Muscle layer of duodenum (tissue), 2 donors: Measurements from ENCODE around the gene SDK1.

ENCODE experiments used
- H3K27ac ChIP-seq: one replicate; pipeline ENCODE4 v1.7.0; 2013; ENCODE audit warnings: mild to moderate bottlenecking, low read length
- H3K27me3 ChIP-seq: one replicate; pipeline ENCODE4 v1.7.0; 2013; ENCODE audit warnings: low read depth, mild to moderate bottlenecking, control low read depth, low read length
- H3K36me3 ChIP-seq, 2 donors: one replicate each; pipeline ENCODE4 v1.7.0; 2013; ENCODE audit warnings: low read length in 2 of 2, control low read depth in 1 of 2, mild to moderate bottlenecking in 1 of 2; ENCODE audit not compliant: insufficient read depth in 2 of 2, control insufficient read depth in 1 of 2
- H3K4me1 ChIP-seq, 2 donors: one replicate each; pipeline ENCODE4 v1.7.0; 2013; ENCODE audit warnings: low read length in 2 of 2, mild to moderate bottlenecking in 2 of 2, control low read depth in 1 of 2, moderate library complexity in 1 of 2; ENCODE audit not compliant: insufficient read depth in 2 of 2, control insufficient read depth in 1 of 2
- H3K4me3 ChIP-seq, 2 donors: one replicate each; pipeline ENCODE4 v1.7.0; 2013; ENCODE audit warnings: low read length in 2 of 2, low read depth in 1 of 2, mild to moderate bottlenecking in 1 of 2
- H3K9me3 ChIP-seq, 2 donors: one replicate each; pipeline ENCODE4 v1.7.0; 2013; ENCODE audit warnings: low read length in 2 of 2, control low read depth in 1 of 2, mild to moderate bottlenecking in 1 of 2; ENCODE audit not compliant: control insufficient read depth in 1 of 2
- donor health status: healthy.

The SDK1 gene

GRCh38 chr7:3984456-3984855, 683.4 kb downstream of the SDK1 start:
- no peak overlapping the region for H3K27ac ChIP-seq
- H3K36me3 ChIP-seq = no peaks in the 10 kb centered on the region
- H3K4me3 ChIP-seq = no peak overlapping the region
- no peaks in the 10 kb centered on the region for H3K27me3 ChIP-seq
- H3K9me3 ChIP-seq = peaks cover 0 to 13% of the 10 kb centered on the region in 2 donors
- no peaks in the 10 kb centered on the region for H3K4me1 ChIP-seq

GRCh38 chr7:3986927-3987326, 685.9 kb downstream of the SDK1 start:
- no peaks in the 10 kb centered on the region for H3K4me1 ChIP-seq
- H3K27me3 ChIP-seq = no peaks in the 10 kb centered on the region
- peaks cover 0 to 5% of the 10 kb centered on the region in 2 donors for H3K9me3 ChIP-seq
- H3K4me3 ChIP-seq = no peak overlapping the region
- H3K36me3 ChIP-seq = no peaks in the 10 kb centered on the region
- no peak overlapping the region for H3K27ac ChIP-seq

- no peaks in the 10 kb centered on the region for H3K4me1 ChIP-seq
These were observed 686.4 kb downstream of the SDK1 start for GRCh38 chr7:3987426-3987927.

GRCh38 chr7:3989723-3990122, 688.7 kb downstream of the SDK1 start:
- H3K4me1 ChIP-seq = no peaks in the 10 kb centered on the region

More at GRCh38 chr7:3987426-3987927, 686.4 kb downstream of the SDK1 start:
- Histone ChIP-seq H3K4me3 (no peak overlapping the region), H3K27me3 (no peaks in the 10 kb centered on the region), H3K36me3 (no peaks in the 10 kb centered on the region), H3K27ac (no peak overlapping the region), H3K9me3 (no peaks in the 10 kb centered on the region)

GRCh38 chr7:3991731-3992231, 690.7 kb downstream of the SDK1 start:
- H3K36me3 ChIP-seq = no peaks in the 10 kb centered on the region
- H3K27me3 ChIP-seq = no peaks in the 10 kb centered on the region
- H3K27ac ChIP-seq = no peak overlapping the region
- no peak overlapping the region for H3K4me3 ChIP-seq
- no peaks in the 10 kb centered on the region for H3K9me3 ChIP-seq
- H3K4me1 ChIP-seq = no peaks in the 10 kb centered on the region

More at GRCh38 chr7:3989723-3990122, 688.7 kb downstream of the SDK1 start:
- no peak overlapping the region for H3K27ac ChIP-seq
- no peak overlapping the region for H3K4me3 ChIP-seq
- no peaks in the 10 kb centered on the region for H3K27me3 ChIP-seq
- H3K36me3 ChIP-seq = no peaks in the 10 kb centered on the region
- H3K9me3 ChIP-seq = no peaks in the 10 kb centered on the region

GRCh38 chr7:3992841-3993240, 691.8 kb downstream of the SDK1 start:
- H3K36me3 ChIP-seq = no peaks in the 10 kb centered on the region
- no peaks in the 10 kb centered on the region for H3K9me3 ChIP-seq
- no peak overlapping the region for H3K4me3 ChIP-seq
- no peaks in the 10 kb centered on the region for H3K27me3 ChIP-seq
- H3K4me1 ChIP-seq = no peaks in the 10 kb centered on the region
- H3K27ac ChIP-seq = no peak overlapping the region

- H3K27ac ChIP-seq = no peak overlapping the region
- no peaks in the 10 kb centered on the region for H3K27me3 ChIP-seq
- H3K4me1 ChIP-seq = no peaks in the 10 kb centered on the region
These were observed 693.7 kb downstream of the SDK1 start for GRCh38 chr7:3994764-3995163.

GRCh38 chr7:3995187-3995586, 694.1 kb downstream of the SDK1 start:
- Histone ChIP-seq H3K9me3 (no peaks in the 10 kb centered on the region), H3K27me3 (no peaks in the 10 kb centered on the region)

More at GRCh38 chr7:3994764-3995163, 693.7 kb downstream of the SDK1 start:
- no peaks in the 10 kb centered on the region for H3K36me3 ChIP-seq
- H3K4me3 ChIP-seq = no peak overlapping the region
- H3K9me3 ChIP-seq = no peaks in the 10 kb centered on the region

GRCh38 chr7:3998060-3998459, 697.0 kb downstream of the SDK1 start:
- Histone ChIP-seq H3K27me3 (no peaks in the 10 kb centered on the region), H3K9me3 (no peaks in the 10 kb centered on the region), H3K36me3 (no peaks in the 10 kb centered on the region), H3K27ac (no peak overlapping the region), H3K4me1 (no peaks in the 10 kb centered on the region), H3K4me3 (no peak overlapping the region)

More at GRCh38 chr7:3995187-3995586, 694.1 kb downstream of the SDK1 start:
- Histone ChIP-seq H3K27ac (no peak overlapping the region), H3K4me3 (no peak overlapping the region), H3K4me1 (no peaks in the 10 kb centered on the region), H3K36me3 (no peaks in the 10 kb centered on the region)

GRCh38 chr7:4000139-4000538, 699.1 kb downstream of the SDK1 start:
- no peaks in the 10 kb centered on the region for H3K36me3 ChIP-seq
- no peak overlapping the region for H3K27ac ChIP-seq
- H3K4me3 ChIP-seq = no peak overlapping the region
- H3K4me1 ChIP-seq = no peaks in the 10 kb centered on the region
- no peaks in the 10 kb centered on the region for H3K27me3 ChIP-seq
- H3K9me3 ChIP-seq = no peaks in the 10 kb centered on the region

GRCh38 chr7:4000934-4001333, 699.9 kb downstream of the SDK1 start:
- Histone ChIP-seq H3K27me3 (no peaks in the 10 kb centered on the region), H3K4me3 (no peak overlapping the region), H3K9me3 (no peaks in the 10 kb centered on the region), H3K4me1 (no peaks in the 10 kb centered on the region), H3K27ac (no peak overlapping the region), H3K36me3 (no peaks in the 10 kb centered on the region)

GRCh38 chr7:4001742-4002141, 700.7 kb downstream of the SDK1 start:
- Histone ChIP-seq H3K27me3 (no peaks in the 10 kb centered on the region), H3K36me3 (no peaks in the 10 kb centered on the region), H3K27ac (no peak overlapping the region)

More at GRCh38 chr7:4001742-4002141, 700.7 kb downstream of the SDK1 start:
- Histone ChIP-seq H3K4me1 (peaks cover 0 to 2% of the 10 kb centered on the region in 2 donors), H3K9me3 (no peaks in the 10 kb centered on the region), H3K4me3 (no peak overlapping the region)
